H9 (cell line): Measurements from ENCODE around the gene TDRD9. TPM values are rescaled to one million over a fixed set of nuclear protein-coding genes. Genes with fewer than 3 reads are reported as not detected.

Experiments used
- DNase-seq: peaks from one replicate; pipeline ENCODE4 v3.0.0-alpha.2; 2017
- H2AFZ ChIP-seq: one replicate; pipeline ENCODE4 v1.6.1; 2013; ENCODE audit warnings: mild to moderate bottlenecking, low read length, control low read depth, moderate library complexity
- H2AK5ac ChIP-seq: 2 replicates; pipeline ENCODE4 v1.6.1; 2013; ENCODE audit warnings: low read length, control low read depth, mixed read lengths; ENCODE audit not compliant: insufficient read length
- H2BK120ac ChIP-seq: one replicate; pipeline ENCODE4 v1.6.1; 2013; ENCODE audit warnings: low read depth, mild to moderate bottlenecking, low read length, control low read depth, inconsistent platforms; ENCODE audit not compliant: poor library complexity, severe bottlenecking
- H2BK12ac ChIP-seq: 2 replicates; pipeline ENCODE4 v1.6.1; 2013; ENCODE audit warnings: low read length, control low read depth, mixed read lengths, low read depth; ENCODE audit not compliant: insufficient read length
- H2BK15ac ChIP-seq: 2 replicates; pipeline ENCODE4 v1.6.1; 2013; ENCODE audit warnings: low read depth, low read length, control low read depth
- H2BK20ac ChIP-seq: one replicate; pipeline ENCODE4 v1.6.1; 2013; ENCODE audit warnings: low read depth, mild to moderate bottlenecking, low read length, control low read depth, inconsistent platforms; ENCODE audit not compliant: poor library complexity, severe bottlenecking
- H2BK5ac ChIP-seq: 2 replicates; pipeline ENCODE4 v1.6.1; 2013; ENCODE audit warnings: low read length, control low read depth, mixed read lengths; ENCODE audit not compliant: insufficient read length
- H3K14ac ChIP-seq: 2 replicates; pipeline ENCODE4 v1.6.1; 2013; ENCODE audit warnings: low read length, control low read depth; ENCODE audit not compliant: insufficient read depth
- H3K18ac ChIP-seq: 2 replicates; pipeline ENCODE4 v1.6.1; 2013; ENCODE audit warnings: low read depth, mild to moderate bottlenecking, mixed read lengths, low read length, control low read depth; ENCODE audit not compliant: insufficient read length
- H3K23ac ChIP-seq: 2 replicates; pipeline ENCODE4 v1.6.1; 2013; ENCODE audit warnings: low read length, control low read depth, mixed read lengths, low read depth; ENCODE audit not compliant: insufficient read length
- H3K23me2 ChIP-seq: 2 replicates; pipeline ENCODE4 v1.6.1; 2013; ENCODE audit warnings: low read depth, mild to moderate bottlenecking, mixed read lengths, low read length, control low read depth; ENCODE audit not compliant: insufficient read length, poor library complexity, severe bottlenecking
- H3K27ac ChIP-seq: 2 replicates; pipeline ENCODE4 v1.5.1; 2013; ENCODE audit warnings: low read length, control low read depth, mixed read lengths, low read depth; ENCODE audit not compliant: insufficient read length
- H3K27me3 ChIP-seq: 2 replicates; pipeline ENCODE4 v1.6.1; 2013; ENCODE audit warnings: low read length, control low read depth, inconsistent platforms; ENCODE audit not compliant: insufficient read depth
- H3K4ac ChIP-seq: 2 replicates; pipeline ENCODE4 v1.6.1; 2013; ENCODE audit warnings: low read depth, mild to moderate bottlenecking, control low read depth, inconsistent platforms, low read length, moderate library complexity
- H3K4me1 ChIP-seq: 2 replicates; pipeline ENCODE4 v1.6.1; 2013; ENCODE audit warnings: low read length, control low read depth, inconsistent platforms; ENCODE audit not compliant: insufficient read depth
- H3K4me2 ChIP-seq: 2 replicates; pipeline ENCODE4 v1.6.1; 2013; ENCODE audit warnings: low read length, control low read depth, mixed read lengths; ENCODE audit not compliant: insufficient read length, insufficient read depth
- H3K56ac ChIP-seq: 2 replicates; pipeline ENCODE4 v1.6.1; 2013; ENCODE audit warnings: low read depth, mild to moderate bottlenecking, mixed read lengths, low read length, control low read depth; ENCODE audit not compliant: insufficient read length
- H3K79me1 ChIP-seq: 2 replicates; pipeline ENCODE4 v1.6.1; 2013; ENCODE audit warnings: low read depth, mild to moderate bottlenecking, moderate library complexity, low read length, control low read depth, inconsistent platforms; ENCODE audit not compliant: insufficient read depth, poor library complexity, severe bottlenecking
- H3K79me2 ChIP-seq: 2 replicates; pipeline ENCODE4 v1.6.1; 2013; ENCODE audit warnings: low read length, control low read depth, inconsistent platforms; ENCODE audit not compliant: insufficient read depth
- H3K9ac ChIP-seq: 2 replicates; pipeline ENCODE4 v1.6.1; 2013; ENCODE audit warnings: low read length, control low read depth, mixed read lengths; ENCODE audit not compliant: insufficient read length; ENCODE audit errors: extremely low read depth
- H3K9me3 ChIP-seq: one replicate; pipeline ENCODE4 v1.6.1; 2013; ENCODE audit warnings: low read depth, low read length, inconsistent platforms; ENCODE audit not compliant: control insufficient read depth
- H3T11ph ChIP-seq: one replicate; pipeline ENCODE4 v1.6.1; 2013; ENCODE audit warnings: mild to moderate bottlenecking, low read length, control low read depth, inconsistent platforms
- H4K20me1 ChIP-seq: one replicate; pipeline ENCODE4 v1.6.1; 2013; ENCODE audit not compliant: control insufficient read depth, insufficient read length, insufficient read depth
- H4K5ac ChIP-seq: 2 replicates; pipeline ENCODE4 v1.6.1; 2013; ENCODE audit warnings: low read depth, mild to moderate bottlenecking, mixed read lengths, low read length, control low read depth; ENCODE audit not compliant: insufficient read length
- H4K8ac ChIP-seq: replicated peaks from 2 replicates; pipeline ENCODE4 v1.6.1; 2013; ENCODE audit warnings: low read length, control low read depth, mixed read lengths, low read depth; ENCODE audit not compliant: insufficient read length
- H4K91ac ChIP-seq: 2 replicates; pipeline ENCODE4 v1.6.1; 2013; ENCODE audit warnings: low read depth, mild to moderate bottlenecking, moderate library complexity, mixed read lengths, low read length, control low read depth; ENCODE audit not compliant: insufficient read length
- H3K27ac Mint-ChIP-seq, 3 experiments: 2 replicates in 2 of 3; 3 replicates in 1 of 3; pipeline ENCODE4 v1.8.0; 2020 to 2021; ENCODE audit warnings: mixed read lengths in 3 of 3, mild to moderate bottlenecking in 1 of 3, moderate library complexity in 1 of 3
- H3K27me3 Mint-ChIP-seq: 2 replicates; pipeline ENCODE4 v1.8.0; 2021; ENCODE audit warnings: low read depth, mild to moderate bottlenecking, moderate library complexity, mixed read lengths
- H3K36me3 Mint-ChIP-seq, 3 experiments: 2 replicates in 2 of 3; 3 replicates in 1 of 3; pipeline ENCODE4 v1.8.0; 2020 to 2021; ENCODE audit warnings: low read depth in 3 of 3, mixed read lengths in 3 of 3; ENCODE audit not compliant: insufficient read depth in 1 of 3
- H3K4me1 Mint-ChIP-seq, 2 experiments: 2 replicates each; pipeline ENCODE4 v1.8.0; 2020; ENCODE audit warnings: mixed read lengths in 2 of 2
- H3K4me3 Mint-ChIP-seq, 2 experiments: 2 replicates in 1 of 2; 3 replicates in 1 of 2; pipeline ENCODE4 v1.8.0; 2020 to 2021; ENCODE audit warnings: mild to moderate bottlenecking in 2 of 2, mixed read lengths in 2 of 2, moderate library complexity in 1 of 2
- H3K9me3 Mint-ChIP-seq, 2 experiments: 2 replicates in 1 of 2; 3 replicates in 1 of 2; pipeline ENCODE4 v1.8.0; 2020; ENCODE audit warnings: mild to moderate bottlenecking in 2 of 2, mixed read lengths in 2 of 2, moderate library complexity in 1 of 2
- CTCF ChIP-seq: fragments of 200-600 bp; sonication (generic); conservative IDR thresholded peaks from 3 replicates; pipeline ENCODE4 v1.8.0; 2021; ENCODE audit warnings: antibody characterized with exemption, mild to moderate bottlenecking
- WGBS: extraction: QIAGEN DNeasy Blood & Tissue Kit; methylation state at CpG from one replicate; pipeline ENCODE4 v1.1.7; 2013; ENCODE audit warnings: missing lambda C conversion rate, low lambda C conversion rate, mixed read lengths; ENCODE audit not compliant: insufficient read length; ENCODE audit errors: extremely low coverage; 5-methylcytosine and 5-hydroxymethylcytosine counted together
- total RNA-seq: library from RNA; stranded (reverse); gene quantifications from 2 replicates; pipeline ENCODE4 v1.2.1, GENCODE V29; 2021

Gene TDRD9
- total RNA-seq, 1 experiment from 2014 or later, result not detected

GRCh38 chr14:103998027-103998426, 69.8 kb downstream of the TDRD9 start:
- TF ChIP-seq CTCF, result no peak
- Histone ChIP-seq H4K8ac (no peak overlapping the region), H3K14ac (no peak overlapping the region), H4K5ac (no peak overlapping the region), H3K27ac (no peak overlapping the region), H2BK15ac (no peak overlapping the region), H3K23ac (no peak overlapping the region), H3K79me1 (no peaks in the 10 kb centered on the region), H4K20me1 (no peaks in the 10 kb centered on the region), H3K4me1 (no peaks in the 10 kb centered on the region), H3K23me2 (no peaks in the 10 kb centered on the region), H2BK5ac (no peak overlapping the region), H3K27me3 (no peaks in the 10 kb centered on the region), H3K4ac (no peak overlapping the region), H3K9ac (no peak overlapping the region), H2BK12ac (no peak overlapping the region), H3T11ph (no peak overlapping the region), H2AFZ (no peak overlapping the region), H2BK20ac (no peak overlapping the region), H3K79me2 (no peaks in the 10 kb centered on the region), H3K18ac (no peak overlapping the region), H3K56ac (no peak overlapping the region), H4K91ac (no peak overlapping the region), H3K9me3 (no peaks in the 10 kb centered on the region), H3K4me2 (no peak overlapping the region), H2AK5ac (no peak overlapping the region), H2BK120ac (no peak overlapping the region)
- Mint-ChIP-seq H3K27ac (no peak overlapping the region), H3K27me3 (0 out of 2 replicates have a peak, but pooled peaks cover 2% of the 10 kb centered on the region), H3K4me3 (no peak overlapping the region), H3K36me3 (no peaks in the 10 kb centered on the region), H3K4me1 (peaks cover 3 to 7% of the 10 kb centered on the region in 2 experiments; a peak in 3 of 4 replicates), H3K9me3 (no peaks in the 10 kb centered on the region)
- no peak for DNase-seq
- no CpG with 5 or more reads among the region's 10 CpGs for WGBS
